B cell (primary cell): ENCODE results near the gene IKZF2. TPM values are rescaled to one million over a fixed set of nuclear protein-coding genes. Genes with fewer than 3 reads are reported as not detected.
A peak's percentile ranks its signal among the peaks of the same experiment; 100 is the strongest.

Experiments
- ATAC-seq: fragments of 200-7000 bp; cut with Tn5 transposase; one replicate; pipeline ENCODE4 v1.10.0; 2021; ENCODE audit warnings: low read depth, mild to moderate bottlenecking, moderate number of reproducible peaks, moderate library complexity
- CTCF ChIA-PET: fragments of 350-600 bp; sonication (Branson Sonifier 250); formaldehyde crosslinking; loops from one replicate; lab custom pipeline; 2021; ENCODE audit warnings: antibody characterized with exemption, inconsistent platforms; lab: Charles Lee
- POLR2A ChIA-PET: fragments of 350-600 bp; sonication (Branson Sonifier 250); formaldehyde crosslinking; loops from one replicate; lab custom pipeline; 2021; ENCODE audit warnings: antibody characterized with exemption; lab: Charles Lee
- DNase-seq: peaks from one replicate; pipeline ENCODE4 v3.0.0; 2013
- H2AFZ ChIP-seq: 2 replicates; pipeline ENCODE4 v1.6.1; 2012; ENCODE audit warnings: mild to moderate bottlenecking, low read depth, low read length; ENCODE audit not compliant: insufficient read depth, poor library complexity, severe bottlenecking
- H3K27ac ChIP-seq, 2 donors: 1 replicate in 1 of 2; 2 replicates in 1 of 2; pipeline ENCODE4 v1.5.1; 2012 to 2013; ENCODE audit warnings: low read length in 2 of 2, mild to moderate bottlenecking in 2 of 2, moderate library complexity in 1 of 2
- H3K27me3 ChIP-seq, 4 experiments: fragments of 200-600 bp in 1 of 4; sonication (generic) in 1 of 4; replicated peaks in 1 of 4; 1 replicate in 2 of 4; 2 replicates in 2 of 4; pipeline versions ENCODE4 v1.6.1 to v1.7.0; 2013 to 2016; ENCODE audit warnings: low read length in 3 of 4, mild to moderate bottlenecking in 2 of 4, mixed read lengths in 1 of 4, moderate library complexity in 1 of 4; ENCODE audit not compliant: insufficient read depth in 4 of 4, control insufficient read depth in 3 of 4; ENCODE audit errors: control extremely low read depth in 1 of 4
- H3K36me3 ChIP-seq, 2 experiments: replicated peaks in 1 of 2; 1 replicate in 1 of 2; 2 replicates in 1 of 2; pipeline versions ENCODE4 v1.6.1 to v1.7.1; 2013; ENCODE audit warnings: low read length in 1 of 2; ENCODE audit not compliant: insufficient read depth in 2 of 2, control insufficient read depth in 1 of 2; ENCODE audit errors: control extremely low read depth in 1 of 2, extremely low read depth in 1 of 2
- H3K4me1 ChIP-seq, 2 donors: fragments of 200-600 bp in 1 of 2; sonication (generic) in 1 of 2; 1 replicate in 1 of 2; 2 replicates in 1 of 2; pipeline versions ENCODE4 v1.5.1 to v1.6.1; 2013 to 2017; ENCODE audit warnings: low read length in 2 of 2; ENCODE audit not compliant: control insufficient read depth in 2 of 2, insufficient read depth in 2 of 2
- H3K4me2 ChIP-seq: replicated peaks from 2 replicates; pipeline ENCODE3; 2012; ENCODE audit warnings: mild to moderate bottlenecking, low read depth, low read length; ENCODE audit not compliant: poor library complexity, severe bottlenecking
- H3K4me3 ChIP-seq, 5 experiments: fragments of 200-600 bp in 1 of 5; sonication (generic) in 1 of 5; 1 replicate in 3 of 5; 2 replicates in 2 of 5; pipeline versions ENCODE4 v1.5.1 to v1.7.0; 2011 to 2016; ENCODE audit warnings: low read length in 4 of 5, mild to moderate bottlenecking in 4 of 5, low read depth in 2 of 5, control low read depth in 1 of 5, moderate library complexity in 1 of 5; ENCODE audit not compliant: insufficient read depth in 1 of 5; ENCODE audit errors: control extremely low read depth in 1 of 5, extremely low read depth in 1 of 5
- H3K79me2 ChIP-seq: fragments of 200-600 bp; sonication (generic); one replicate; pipeline ENCODE4 v1.6.0; 2016; ENCODE audit warnings: low read length; ENCODE audit not compliant: control insufficient read depth, insufficient read depth
- H3K9ac ChIP-seq: fragments of 200-600 bp; sonication (generic); 2 replicates; pipeline ENCODE4 v1.6.1; 2017; ENCODE audit warnings: mild to moderate bottlenecking, low read length, moderate library complexity
- H3K9me3 ChIP-seq, 3 donors: one replicate each; pipeline versions ENCODE4 v1.6.1 to v1.7.1; 2013; ENCODE audit warnings: low read length in 2 of 3; ENCODE audit not compliant: control insufficient read depth in 2 of 3, insufficient read depth in 1 of 3; ENCODE audit errors: control extremely low read depth in 1 of 3
- H4K20me1 ChIP-seq: 2 replicates; pipeline ENCODE4 v1.6.0; 2012; ENCODE audit warnings: mild to moderate bottlenecking, low read length; ENCODE audit not compliant: insufficient read depth, control insufficient read depth, poor library complexity, severe bottlenecking
- H3K27ac Mint-ChIP-seq: one replicate; pipeline ENCODE4 v1.8.0; 2021; ENCODE audit warnings: mixed read lengths
- H3K27me3 Mint-ChIP-seq: one replicate; pipeline ENCODE4 v1.8.0; 2021; ENCODE audit warnings: mixed read lengths
- H3K4me1 Mint-ChIP-seq: one replicate; pipeline ENCODE4 v1.8.0; 2021; ENCODE audit warnings: mixed read lengths
- H3K4me3 Mint-ChIP-seq: one replicate; pipeline ENCODE4 v1.8.0; 2021; ENCODE audit warnings: mixed read lengths
- H3K9me3 Mint-ChIP-seq: one replicate; pipeline ENCODE4 v1.8.0; 2022; ENCODE audit warnings: mixed read lengths; ENCODE audit not compliant: insufficient read depth
- CTCF ChIP-seq: fragments of 200-600 bp; IDR thresholded peaks from one replicate; pipeline ENCODE4 v1.8.0; 2022; ENCODE audit warnings: antibody characterized with exemption, mild to moderate bottlenecking
- EZH2 ChIP-seq: IDR thresholded peaks from 2 replicates; pipeline ENCODE4 v1.6.1; 2012; ENCODE audit warnings: borderline replicate concordance, low read depth, mild to moderate bottlenecking, moderate library complexity, low read length; ENCODE audit not compliant: insufficient read depth, poor library complexity, severe bottlenecking
- WGBS: methylation state at CpG from one replicate; pipeline ENCODE4 v1.1.5; 2013; ENCODE audit warnings: missing lambda C conversion rate; ENCODE audit not compliant: insufficient coverage; 5-methylcytosine and 5-hydroxymethylcytosine counted together
- intact Hi-C: fragments of 100-400 bp; cut with micrococcal nuclease; formaldehyde crosslinking; loops from one replicate; pipeline ENCODE4 v1.10.0; 2022
- polyA minus RNA-seq: library from RNA; depleted of rRNA, polyadenylated mRNA; stranded (reverse); fragments of >200 nt; gene quantifications from 2 replicates; pipeline ENCODE4 v1.2.3, GENCODE V29; 2012
- polyA plus RNA-seq: library from polyadenylated mRNA; depleted of rRNA; stranded (reverse); fragments of >200 nt; gene quantifications from 2 replicates; pipeline ENCODE4 v1.2.3, GENCODE V29; 2012
- total RNA-seq, 2 donors: library from RNA; stranded (reverse); fragments of 120-200 nt in 1 of 2; gene quantifications; 1 replicate in 1 of 2; 2 replicates in 1 of 2; pipeline versions ENCODE4 v1.2.3 to v1.2.4, GENCODE V29; 2013 to 2022

IKZF2 gene
- total RNA-seq (49.1 and 49.3 TPM in 2 replicates), polyA plus RNA-seq (2.5 and 7.0 TPM in 2 replicates), polyA minus RNA-seq (20.8 and 30.2 TPM in 2 replicates)
- 26.5 TPM for total RNA-seq (2013)

GRCh38 chr2:213151437-213152064 is at the start of gene IKZF2:
TSS of gene IKZF2 (minus strand) at chr2:213151612. CDS start at chr2:213148629, 2,983 bp downstream.
- Histone ChIP-seq H3K9me3 (no peaks in the 10 kb centered on the region), H3K4me3 (peak within 1 kb of the TSS; percentile 69 to 99 (median 80)), H3K79me2 (peaks cover 15% of the 10 kb centered on the region), H4K20me1 (no peaks in the 10 kb centered on the region), H2AFZ (peak within 1 kb of the TSS; percentile 88), H3K9ac (peak within 1 kb of the TSS; percentile 91), H3K4me2 (peak within 1 kb of the TSS; percentile 83), H3K4me1 (peaks cover 23 to 32% of the 10 kb centered on the region in 2 donors), H3K36me3 (no peaks in the 10 kb centered on the region), H3K27ac (peak within 1 kb of the TSS; percentile 91 to 93), H3K27me3 (no peaks in the 10 kb centered on the region)
- Mint-ChIP-seq H3K4me1 (peaks cover 55% of the 10 kb centered on the region), H3K27ac (peak within 1 kb of the TSS; percentile 94), H3K9me3 (no peaks in the 10 kb centered on the region), H3K4me3 (peak within 1 kb of the TSS; percentile 96), H3K27me3 (no peaks in the 10 kb centered on the region)
- DNase-seq = peak; percentile 94
- ATAC-seq = peak; percentile 77
- ChIA-PET POLR2A (interaction anchor here (0.9 kb wide), 2 partner anchors 76 to 81 kb away, joined by 3 read pairs; no protein-coding TSS in a partner anchor), CTCF (interaction anchor here (0.7 to 7.3 kb wide), 7 partner anchors 81 to 465 kb away, joined by 3 to 141 read pairs (median 7); no protein-coding TSS in a partner anchor)
- intact Hi-C loops = loop anchor here (1.0 to 5.0 kb wide), 4 partner anchors 35 to 1657 kb away; partner anchors contain the start of gene BARD1
- TF ChIP-seq CTCF = no peak
- TF ChIP-seq EZH2 = no peak
- WGBS = under 1% methylated on average over 86 of the region's 87 CpGs

- CTCF ChIA-PET = no interaction called here
- intact Hi-C loops = no loop called here
- Histone ChIP-seq H3K9ac (no peak overlapping the region), H3K9me3 (peaks cover 0 to 3% (median 3%) of the 10 kb centered on the region in 3 donors), H3K4me3 (no peak overlapping the region), H3K27me3 (no peaks in the 10 kb centered on the region), H4K20me1 (no peaks in the 10 kb centered on the region), H3K27ac (no peak overlapping the region), H3K4me1 (peaks cover 0 to 5% of the 10 kb centered on the region in 2 donors), H3K36me3 (no peaks in the 10 kb centered on the region), H2AFZ (no peak overlapping the region), H3K4me2 (no peak overlapping the region), H3K79me2 (no peaks in the 10 kb centered on the region)
- H3K27me3 Mint-ChIP-seq = no peaks in the 10 kb centered on the region
- peaks cover 14% of the 10 kb centered on the region for H3K4me1 Mint-ChIP-seq
- POLR2A ChIA-PET = no interaction called here
- TF ChIP-seq EZH2 (no peak), CTCF (no peak)
- ATAC-seq (no peak), DNase-seq (no peak)
- no peaks in the 10 kb centered on the region for H3K9me3 Mint-ChIP-seq
- no peak overlapping the region for H3K27ac Mint-ChIP-seq
- no peak overlapping the region for H3K4me3 Mint-ChIP-seq
Observed at GRCh38 chr2:213199871-213200270, 48.5 kb upstream of the IKZF2 start.
